Activated CD8-positive, alpha-beta memory T cell treated with anti-CD3 and anti-CD28 coated beads, Interleukin-2, amount 50 U/mL, for 24 hours (primary cell): ENCODE measurements around the gene ZNHIT2.
"Not testable (repeated sequence)": the region's sequence is repeated elsewhere in the genome, so short reads cannot be mapped to it uniquely, and the experiment has no call there.

Experiments
- DNase-seq: peaks from one replicate; pipeline ENCODE4 v3.0.0-alpha.2; 2020; ENCODE audit errors: extremely low read depth

The ZNHIT2 gene

GRCh38 chr11:65117206-65118096, at the start of gene ZNHIT2:
Gene ZNHIT2 (minus strand): TSS chr11:65117701. CDS start chr11:65117653, 48 bp downstream.
- peak; percentile 100 for DNase-seq

- no peak for DNase-seq
Measured at GRCh38 chr11:65166893-65167292, 49.4 kb upstream of the ZNHIT2 start.

GRCh38 chr11:65165410-65166317, 48.2 kb upstream of the ZNHIT2 start:
- no peak for DNase-seq

- DNase-seq, result no peak
Measured at GRCh38 chr11:65163684-65164083, 46.2 kb upstream of the ZNHIT2 start.

GRCh38 chr11:65160643-65161042, 43.1 kb upstream of the ZNHIT2 start:
- DNase-seq, result no peak

GRCh38 chr11:65159012-65159411, 41.5 kb upstream of the ZNHIT2 start:
- DNase-seq, result no peak

GRCh38 chr11:65157336-65157735, 39.8 kb upstream of the ZNHIT2 start:
- DNase-seq, result no peak

GRCh38 chr11:65156926-65157325, 39.4 kb upstream of the ZNHIT2 start:
- no peak for DNase-seq

- no peak for DNase-seq
Measured at GRCh38 chr11:65156256-65156655, 38.8 kb upstream of the ZNHIT2 start.

GRCh38 chr11:65152122-65152521, 34.6 kb upstream of the ZNHIT2 start:
- DNase-seq, result no peak

- no peak for DNase-seq
Measured at GRCh38 chr11:65151331-65151899, 33.9 kb upstream of the ZNHIT2 start.

- DNase-seq, result no peak
Measured at GRCh38 chr11:65150509-65151299, 33.2 kb upstream of the ZNHIT2 start.

GRCh38 chr11:65150131-65150508, 32.6 kb upstream of the ZNHIT2 start:
- DNase-seq, result not testable (repeated sequence)

GRCh38 chr11:65148657-65149056, 31.2 kb upstream of the ZNHIT2 start:
- no peak for DNase-seq

- DNase-seq, result no peak
Measured at GRCh38 chr11:65147352-65148075, 30.0 kb upstream of the ZNHIT2 start.

- no peak for DNase-seq
Measured at GRCh38 chr11:65141896-65142494, 24.5 kb upstream of the ZNHIT2 start.

GRCh38 chr11:65136515-65137096, 19.1 kb upstream of the ZNHIT2 start:
- DNase-seq, result no peak

GRCh38 chr11:65135633-65136145, 18.2 kb upstream of the ZNHIT2 start:
- DNase-seq, result no peak

- peak; percentile 69 for DNase-seq
Measured at GRCh38 chr11:65134952-65135632, 17.6 kb upstream of the ZNHIT2 start.
